Uterus (tissue), 2 donors: Measurements from ENCODE around the gene PRTFDC1.
"Not testable (repeated sequence)": the region's sequence is repeated elsewhere in the genome, so short reads cannot be mapped to it uniquely, and the experiment has no call there.

Source experiments
- POLR2A ChIP-seq, 2 donors: fragments of 450-650 bp; IDR thresholded peaks; one replicate each; pipeline ENCODE4 v1.6.1; 2016; ENCODE audit warnings: antibody characterized with exemption in 2 of 2, mild to moderate bottlenecking in 1 of 2, moderate library complexity in 1 of 2
- TF ChIP-seq, protein P1 (sequence below), 4 experiments: fragments of 200-600 bp in 2 of 4; fragments of 450-650 bp in 2 of 4; sonication (generic) in 2 of 4; IDR thresholded peaks; one replicate each; pipeline ENCODE4 v1.5.1; 2016 to 2019; ENCODE audit warnings: antibody characterized with exemption in 4 of 4, mild to moderate bottlenecking in 2 of 4, moderate library complexity in 1 of 4

DNA sequence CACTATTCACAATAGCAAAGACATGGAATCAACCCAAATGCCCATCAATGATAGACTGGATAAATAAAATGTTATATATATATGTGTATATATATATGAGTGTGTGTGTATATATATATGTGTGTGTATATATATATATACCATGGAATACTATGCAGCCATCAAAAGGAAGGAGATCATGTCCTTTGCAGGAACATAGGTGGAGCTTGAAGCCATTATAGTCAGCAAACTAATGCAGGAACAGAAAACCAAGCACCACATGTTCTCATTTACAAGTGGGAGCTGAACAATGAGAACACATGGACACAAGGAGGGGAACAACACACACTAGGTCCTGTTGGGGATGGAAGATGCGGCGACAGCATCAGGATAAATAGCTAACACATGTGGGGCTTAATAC, 32.2 kb downstream of the PRTFDC1 start:
- TF ChIP-seq, protein P1, sequence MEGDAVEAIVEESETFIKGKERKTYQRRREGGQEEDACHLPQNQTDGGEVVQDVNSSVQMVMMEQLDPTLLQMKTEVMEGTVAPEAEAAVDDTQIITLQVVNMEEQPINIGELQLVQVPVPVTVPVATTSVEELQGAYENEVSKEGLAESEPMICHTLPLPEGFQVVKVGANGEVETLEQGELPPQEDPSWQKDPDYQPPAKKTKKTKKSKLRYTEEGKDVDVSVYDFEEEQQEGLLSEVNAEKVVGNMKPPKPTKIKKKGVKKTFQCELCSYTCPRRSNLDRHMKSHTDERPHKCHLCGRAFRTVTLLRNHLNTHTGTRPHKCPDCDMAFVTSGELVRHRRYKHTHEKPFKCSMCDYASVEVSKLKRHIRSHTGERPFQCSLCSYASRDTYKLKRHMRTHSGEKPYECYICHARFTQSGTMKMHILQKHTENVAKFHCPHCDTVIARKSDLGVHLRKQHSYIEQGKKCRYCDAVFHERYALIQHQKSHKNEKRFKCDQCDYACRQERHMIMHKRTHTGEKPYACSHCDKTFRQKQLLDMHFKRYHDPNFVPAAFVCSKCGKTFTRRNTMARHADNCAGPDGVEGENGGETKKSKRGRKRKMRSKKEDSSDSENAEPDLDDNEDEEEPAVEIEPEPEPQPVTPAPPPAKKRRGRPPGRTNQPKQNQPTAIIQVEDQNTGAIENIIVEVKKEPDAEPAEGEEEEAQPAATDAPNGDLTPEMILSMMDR (IDR thresholded peaks at IDR 0.05) = not testable (repeated sequence)
- not testable (repeated sequence) for TF ChIP-seq POLR2A (IDR thresholded peaks at IDR 0.05)
